IMR-90 (cell line): ENCODE data around the gene ARGLU1.

Experiments
- BHLHE40 ChIP-seq: fragments of 150-350 bp; IDR thresholded peaks from 2 replicates; pipeline ENCODE4 v1.6.1; 2016; ENCODE audit warnings: mild to moderate bottlenecking, low read depth, low read length
- CHD1 ChIP-seq: IDR thresholded peaks from 2 replicates; pipeline ENCODE4 v1.6.1; 2012; ENCODE audit warnings: low read depth, low read length, improper control_type of control experiment
- CTCF ChIP-seq: conservative IDR thresholded peaks from 2 replicates; pipeline ENCODE4 v1.5.1; 2012; ENCODE audit warnings: mild to moderate bottlenecking, low read depth, low read length, improper control_type of control experiment
- MAFK ChIP-seq: IDR thresholded peaks from 2 replicates; pipeline ENCODE4 v1.6.1; 2012; ENCODE audit warnings: low read depth, low read length, improper control_type of control experiment
- MAZ ChIP-seq: IDR thresholded peaks from 2 replicates; pipeline ENCODE4 v1.6.1; 2012; ENCODE audit warnings: low read depth, mild to moderate bottlenecking, low read length, improper control_type of control experiment, moderate library complexity, borderline replicate concordance
- MXI1 ChIP-seq: IDR thresholded peaks from 2 replicates; pipeline ENCODE4 v1.6.1; 2012; ENCODE audit warnings: low read depth, mild to moderate bottlenecking, low read length, moderate library complexity, borderline replicate concordance
- NFE2L2 ChIP-seq: fragments of 150-350 bp; IDR thresholded peaks from 2 replicates; pipeline ENCODE4 v1.6.1; 2016; ENCODE audit warnings: low read depth, mild to moderate bottlenecking, low read length
- POLR2A ChIP-seq: IDR thresholded peaks from 2 replicates; pipeline ENCODE4 v1.6.1; 2012; ENCODE audit warnings: mild to moderate bottlenecking, low read depth, low read length
- RAD21 ChIP-seq: IDR thresholded peaks from 2 replicates; pipeline ENCODE4 v1.6.1; 2012; ENCODE audit warnings: low read length, improper control_type of control experiment
- RCOR1 ChIP-seq: IDR thresholded peaks from 2 replicates; pipeline ENCODE4 v1.6.1; 2012; ENCODE audit warnings: mild to moderate bottlenecking, low read length, improper control_type of control experiment; ENCODE audit not compliant: insufficient replicate concordance
- SMC3 ChIP-seq: fragments of 150-350 bp; IDR thresholded peaks from 2 replicates; pipeline ENCODE4 v1.6.1; 2016; ENCODE audit warnings: low read depth, mild to moderate bottlenecking, antibody characterized with exemption, low read length, moderate library complexity
- TF ChIP-seq, protein P1 (sequence below): fragments of 150-350 bp; IDR thresholded peaks from 2 replicates; pipeline ENCODE4 v1.6.1; 2016; ENCODE audit warnings: low read depth, mild to moderate bottlenecking, low read length, moderate library complexity, borderline replicate concordance

DNA sequence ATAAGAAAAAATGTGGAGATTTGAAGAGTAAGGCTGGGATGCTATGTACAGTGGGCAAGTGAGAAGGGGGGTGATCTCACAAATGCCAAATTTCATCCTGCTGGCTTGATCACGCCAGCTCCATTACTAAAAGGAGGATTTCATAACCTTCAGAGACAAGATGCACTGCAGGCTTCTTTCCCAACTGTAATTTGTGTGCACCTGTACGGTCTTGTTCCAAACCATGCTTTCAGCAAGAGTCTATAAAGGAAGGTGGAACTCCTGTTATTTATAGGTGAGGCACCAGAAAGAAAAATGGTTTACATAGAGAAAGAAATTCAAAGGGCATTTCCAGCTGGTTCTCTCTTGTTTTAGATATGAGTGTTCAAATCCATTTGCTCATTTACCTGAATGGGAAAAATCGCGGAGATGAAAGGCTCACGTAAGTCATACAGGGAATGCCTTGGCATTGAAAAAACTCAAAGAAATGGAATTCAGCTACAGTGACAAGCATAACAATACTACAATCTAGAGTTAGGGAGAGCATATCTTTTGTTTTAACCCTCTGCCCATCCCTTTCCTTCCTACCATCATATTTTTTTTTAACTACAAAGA, 45.7 kb downstream of the ARGLU1 start:
- TF ChIP-seq CTCF (no peak), MAZ (no peak), MXI1 (no peak), RAD21 (no peak), CHD1 (no peak), POLR2A (no peak), BHLHE40 (no peak), SMC3 (no peak), MAFK (no peak), NFE2L2 (no peak), RCOR1 (no peak)
- TF ChIP-seq, protein P1, sequence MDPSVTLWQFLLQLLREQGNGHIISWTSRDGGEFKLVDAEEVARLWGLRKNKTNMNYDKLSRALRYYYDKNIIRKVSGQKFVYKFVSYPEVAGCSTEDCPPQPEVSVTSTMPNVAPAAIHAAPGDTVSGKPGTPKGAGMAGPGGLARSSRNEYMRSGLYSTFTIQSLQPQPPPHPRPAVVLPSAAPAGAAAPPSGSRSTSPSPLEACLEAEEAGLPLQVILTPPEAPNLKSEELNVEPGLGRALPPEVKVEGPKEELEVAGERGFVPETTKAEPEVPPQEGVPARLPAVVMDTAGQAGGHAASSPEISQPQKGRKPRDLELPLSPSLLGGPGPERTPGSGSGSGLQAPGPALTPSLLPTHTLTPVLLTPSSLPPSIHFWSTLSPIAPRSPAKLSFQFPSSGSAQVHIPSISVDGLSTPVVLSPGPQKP, result no peak
